Keratinocyte (primary cell): Measurements from ENCODE around the gene BHLHE23.

Experiments
- EZH2 ChIP-seq: IDR thresholded peaks from one replicate; pipeline ENCODE4 v1.6.1; 2012; ENCODE audit warnings: inconsistent platforms, mild to moderate bottlenecking, low read length, moderate library complexity
- TF ChIP-seq, protein P1 (sequence below), 3 experiments: IDR thresholded peaks in 1 of 3; conservative IDR thresholded peaks in 1 of 3; optimal IDR thresholded peaks in 1 of 3; 2 replicates in 2 of 3; 3 replicates in 1 of 3; pipeline versions ENCODE3 to v1.5.1; 2011; ENCODE audit warnings: low read length in 3 of 3, mild to moderate bottlenecking in 3 of 3, moderate library complexity in 2 of 3, control low read depth in 1 of 3, inconsistent platforms in 1 of 3; ENCODE audit not compliant: insufficient read depth in 2 of 3; ENCODE audit errors: extremely low read depth in 1 of 3

DNA sequence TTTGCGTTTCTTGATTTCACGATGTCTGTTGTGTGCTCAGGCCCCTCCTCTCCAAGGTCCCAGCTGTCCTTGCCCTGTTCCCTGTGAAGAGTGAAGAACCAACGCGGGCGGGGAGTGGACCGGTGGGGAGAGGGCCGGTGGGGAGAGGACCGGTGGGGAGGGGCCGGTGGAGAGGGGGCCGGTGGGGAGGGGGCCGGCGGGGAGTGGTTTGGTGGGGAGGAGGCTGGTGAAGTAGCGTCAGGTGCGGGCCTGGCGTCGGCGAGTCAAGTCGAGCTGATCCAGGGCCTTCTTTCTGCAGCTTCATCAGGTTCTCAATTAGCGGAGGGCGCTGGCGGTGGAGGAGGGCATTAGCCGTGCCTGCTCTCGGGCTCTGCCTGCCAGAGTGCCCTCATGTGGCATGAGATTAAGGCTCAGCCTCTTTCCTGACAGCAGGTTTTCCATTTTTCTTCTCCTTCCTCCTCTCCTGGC, 21.2 kb upstream of the BHLHE23 start:
- TF ChIP-seq EZH2: no peak
- TF ChIP-seq, protein P1, sequence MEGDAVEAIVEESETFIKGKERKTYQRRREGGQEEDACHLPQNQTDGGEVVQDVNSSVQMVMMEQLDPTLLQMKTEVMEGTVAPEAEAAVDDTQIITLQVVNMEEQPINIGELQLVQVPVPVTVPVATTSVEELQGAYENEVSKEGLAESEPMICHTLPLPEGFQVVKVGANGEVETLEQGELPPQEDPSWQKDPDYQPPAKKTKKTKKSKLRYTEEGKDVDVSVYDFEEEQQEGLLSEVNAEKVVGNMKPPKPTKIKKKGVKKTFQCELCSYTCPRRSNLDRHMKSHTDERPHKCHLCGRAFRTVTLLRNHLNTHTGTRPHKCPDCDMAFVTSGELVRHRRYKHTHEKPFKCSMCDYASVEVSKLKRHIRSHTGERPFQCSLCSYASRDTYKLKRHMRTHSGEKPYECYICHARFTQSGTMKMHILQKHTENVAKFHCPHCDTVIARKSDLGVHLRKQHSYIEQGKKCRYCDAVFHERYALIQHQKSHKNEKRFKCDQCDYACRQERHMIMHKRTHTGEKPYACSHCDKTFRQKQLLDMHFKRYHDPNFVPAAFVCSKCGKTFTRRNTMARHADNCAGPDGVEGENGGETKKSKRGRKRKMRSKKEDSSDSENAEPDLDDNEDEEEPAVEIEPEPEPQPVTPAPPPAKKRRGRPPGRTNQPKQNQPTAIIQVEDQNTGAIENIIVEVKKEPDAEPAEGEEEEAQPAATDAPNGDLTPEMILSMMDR (optimal IDR thresholded peaks at IDR 0.05 in 1 of 3, IDR thresholded peaks at IDR 0.05 in 1 of 3, conservative IDR thresholded peaks at IDR 0.05 in 1 of 3; ENCODE audit: extremely low read depth in 1 of 3, insufficient read depth in 2 of 3, low read length in 3 of 3): peak in 1 of 3 experiments; percentile 32
